Spleen (tissue), 11 donors: Measurements from ENCODE around the gene HOXA13. TPM values are rescaled to one million over a fixed set of nuclear protein-coding genes. Genes with fewer than 3 reads are reported as not detected.

ENCODE experiments used
- DNase-seq: peaks from one replicate; pipeline ENCODE4 v3.0.0-alpha.2; 2020
- H3K27ac ChIP-seq, 8 donors: fragments of 200-600 bp; sonication (generic) in 7 of 8; 1 replicate in 4 of 8; 2 replicates in 4 of 8; pipeline versions ENCODE4 v1.5.0 to v1.8.0; 2016 to 2021; ENCODE audit warnings: inconsistent platforms in 4 of 8, mild to moderate bottlenecking in 4 of 8, moderate library complexity in 1 of 8
- H3K27me3 ChIP-seq, 7 donors: fragments of 200-600 bp; sonication (generic) in 6 of 7; replicated peaks in 1 of 7; 1 replicate in 4 of 7; 2 replicates in 3 of 7; pipeline versions ENCODE4 v1.5.0 to v1.8.0; 2016 to 2021; ENCODE audit warnings: inconsistent platforms in 3 of 7, mild to moderate bottlenecking in 1 of 7
- H3K36me3 ChIP-seq, 6 donors: fragments of 200-600 bp; sonication (generic) in 5 of 6; 1 replicate in 4 of 6; 2 replicates in 2 of 6; pipeline versions ENCODE4 v1.5.0 to v1.8.0; 2016 to 2021; ENCODE audit warnings: inconsistent platforms in 2 of 6
- H3K4me1 ChIP-seq, 6 donors: fragments of 200-600 bp; sonication (generic) in 5 of 6; 1 replicate in 3 of 6; 2 replicates in 3 of 6; pipeline versions ENCODE4 v1.5.0 to v1.8.0; 2016 to 2021; ENCODE audit warnings: inconsistent platforms in 3 of 6
- H3K4me3 ChIP-seq, 8 donors: fragments of 200-600 bp; sonication (generic) in 7 of 8; 1 replicate in 4 of 8; 2 replicates in 4 of 8; pipeline versions ENCODE4 v1.5.0 to v1.8.0; 2016 to 2021; ENCODE audit warnings: inconsistent platforms in 4 of 8, mild to moderate bottlenecking in 4 of 8, moderate library complexity in 2 of 8
- H3K9me3 ChIP-seq, 8 donors: fragments of 200-600 bp; sonication (generic) in 7 of 8; 1 replicate in 4 of 8; 2 replicates in 4 of 8; pipeline versions ENCODE4 v1.5.0 to v1.8.0; 2016 to 2021; ENCODE audit warnings: inconsistent platforms in 4 of 8
- POLR2A ChIP-seq, 3 donors: fragments of 450-650 bp; IDR thresholded peaks; one replicate each; pipeline ENCODE4 v1.5.1; 2017; ENCODE audit warnings: antibody characterized with exemption in 3 of 3, mild to moderate bottlenecking in 1 of 3
- POLR2AphosphoS5 ChIP-seq, 3 donors: sonication (generic); formaldehyde crosslinking; IDR thresholded peaks; one replicate each; pipeline ENCODE4 v1.5.1; 2017; ENCODE audit warnings: antibody characterized with exemption in 3 of 3
- WGBS, 5 donors: extraction: QIAGEN DNeasy Blood & Tissue Kit in 3 of 5; methylation state at CpG; one replicate each; pipeline versions ENCODE4 v1.1.5 to v1.1.7; 2013 to 2018; 5-methylcytosine and 5-hydroxymethylcytosine counted together
- intact Hi-C: fragments of 100-400 bp; cut with DNase I; formaldehyde crosslinking; loops from one replicate; pipeline ENCODE4 v1.15.0; 2023; ENCODE audit warnings: low total_unique reads
- polyA plus RNA-seq, 3 donors: library from polyadenylated mRNA; stranded (reverse); fragments of 200-250 nt; gene quantifications; one replicate each; pipeline ENCODE4 v1.2.1, GENCODE V29; 2013
- total RNA-seq, 7 donors: library from RNA; depleted of rRNA in 3 of 7; stranded (reverse); fragments of >200 nt in 3 of 7; fragmentation: NEBNext Ultra II Directional in 4 of 7; extraction: Animal tissue kit (Norgen Biotek cat#: 25700) in 4 of 7; gene quantifications; one replicate each; pipeline versions ENCODE4 v1.1.0 to v1.2.1, GENCODE V29; 2016 to 2021
- TF ChIP-seq, protein P1 (sequence below), 11 experiments: fragments of 200-600 bp in 7 of 11; fragments of 450-650 bp in 4 of 11; sonication (generic) in 4 of 11; IDR thresholded peaks in 8 of 11; conservative IDR thresholded peaks in 3 of 11; 1 replicate in 7 of 11; 2 replicates in 4 of 11; pipeline versions ENCODE4 v1.4.0 to v1.8.0; 2016 to 2021; ENCODE audit warnings: antibody characterized with exemption in 11 of 11, inconsistent platforms in 4 of 11, mild to moderate bottlenecking in 1 of 11
- donor health status: healthy with polysubstance abuse.
- donor health status: DM: no; HTN: no; CAD: no; lungs with moderate emphysema.
- donor health status: DM: no; HTN: no; CAD: no.
- donor health status: Bipolar disorder and iron deficiency.
- donor health status: healthy.
- donor health status: DM: no; HTN: no; CAD: no.
- donor health status: DM: yes; HTN: yes; CAD: no.

The HOXA13 gene
- total and polyA plus RNA-seq, 10 donors: not detected

GRCh38 chr7:27247452-27248426 lies 47.8 kb upstream of the HOXA13 start:
- Histone ChIP-seq H3K9me3 (no peaks in the 10 kb centered on the region), H3K36me3 (no peaks in the 10 kb centered on the region), H3K4me3 (no peak overlapping the region), H3K4me1 (peaks cover 19 to 70% (median 51%) of the 10 kb centered on the region in 6 donors), H3K27me3 (peaks cover 13 to 100% (median 100%) of the 10 kb centered on the region in 7 donors), H3K27ac (no peak overlapping the region)
- 35 to 50% (median 41%) methylated on average over 4 of the region's 4 CpGs for WGBS, 5 donors
- intact Hi-C loops: no loop called here
- DNase-seq: no peak
- TF ChIP-seq POLR2AphosphoS5 (IDR thresholded peaks at IDR 0.05) (no peak), POLR2A (IDR thresholded peaks at IDR 0.05) (no peak)
- TF ChIP-seq, protein P1, sequence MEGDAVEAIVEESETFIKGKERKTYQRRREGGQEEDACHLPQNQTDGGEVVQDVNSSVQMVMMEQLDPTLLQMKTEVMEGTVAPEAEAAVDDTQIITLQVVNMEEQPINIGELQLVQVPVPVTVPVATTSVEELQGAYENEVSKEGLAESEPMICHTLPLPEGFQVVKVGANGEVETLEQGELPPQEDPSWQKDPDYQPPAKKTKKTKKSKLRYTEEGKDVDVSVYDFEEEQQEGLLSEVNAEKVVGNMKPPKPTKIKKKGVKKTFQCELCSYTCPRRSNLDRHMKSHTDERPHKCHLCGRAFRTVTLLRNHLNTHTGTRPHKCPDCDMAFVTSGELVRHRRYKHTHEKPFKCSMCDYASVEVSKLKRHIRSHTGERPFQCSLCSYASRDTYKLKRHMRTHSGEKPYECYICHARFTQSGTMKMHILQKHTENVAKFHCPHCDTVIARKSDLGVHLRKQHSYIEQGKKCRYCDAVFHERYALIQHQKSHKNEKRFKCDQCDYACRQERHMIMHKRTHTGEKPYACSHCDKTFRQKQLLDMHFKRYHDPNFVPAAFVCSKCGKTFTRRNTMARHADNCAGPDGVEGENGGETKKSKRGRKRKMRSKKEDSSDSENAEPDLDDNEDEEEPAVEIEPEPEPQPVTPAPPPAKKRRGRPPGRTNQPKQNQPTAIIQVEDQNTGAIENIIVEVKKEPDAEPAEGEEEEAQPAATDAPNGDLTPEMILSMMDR (IDR thresholded peaks at IDR 0.05 in 8 of 11, conservative IDR thresholded peaks at IDR 0.05 in 3 of 11): no peak

DNA sequence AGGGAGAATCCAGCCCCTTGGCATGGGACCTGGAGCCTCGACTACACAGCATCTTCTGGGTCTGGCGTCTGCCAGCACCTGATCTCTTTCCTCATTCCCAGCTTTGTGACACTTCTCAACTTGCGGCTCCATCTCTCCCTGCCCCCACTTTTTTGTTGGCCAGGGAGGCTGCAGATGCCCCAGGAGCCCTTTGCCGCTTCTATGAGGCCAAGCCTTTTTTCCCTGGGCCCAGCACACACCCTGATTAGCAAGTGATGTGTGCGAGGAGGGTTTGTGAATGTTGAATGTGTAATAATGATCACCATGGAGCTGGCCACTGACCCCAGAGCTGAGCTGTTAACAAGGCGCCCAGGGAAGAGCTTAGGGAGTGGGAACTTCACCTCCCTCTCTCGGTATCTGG lies 47.1 kb upstream of the HOXA13 start:
- no peak for TF ChIP-seq POLR2AphosphoS5 (IDR thresholded peaks at IDR 0.05)
- TF ChIP-seq POLR2A (IDR thresholded peaks at IDR 0.05): no peak
- TF ChIP-seq, protein P1 (IDR thresholded peaks at IDR 0.05 in 8 of 11, conservative IDR thresholded peaks at IDR 0.05 in 3 of 11): no peak
- peaks cover 14 to 100% (median 100%) of the 10 kb centered on the region in 7 donors for H3K27me3 ChIP-seq
- WGBS, 5 donors: 42 to 63% (median 49%) methylated on average over 7 of the region's 7 CpGs

GRCh38 chr7:27245798-27246691 lies 46.2 kb upstream of the HOXA13 start:
- WGBS, 5 donors: 3 to 6% (median 5%) methylated on average over 69 to 90 of the region's 90 CpGs
- TF ChIP-seq, protein P1 (IDR thresholded peaks at IDR 0.05 in 8 of 11, conservative IDR thresholded peaks at IDR 0.05 in 3 of 11): no peak
- TF ChIP-seq POLR2AphosphoS5 (IDR thresholded peaks at IDR 0.05) (no peak), POLR2A (IDR thresholded peaks at IDR 0.05) (no peak)
- H3K27ac ChIP-seq: no peak overlapping the region
- no peaks in the 10 kb centered on the region for H3K9me3 ChIP-seq
- peaks cover 9 to 67% (median 45%) of the 10 kb centered on the region in 6 donors for H3K4me1 ChIP-seq
- peak overlapping the region in 7 of 8 donors; percentile 4 to 56 (median 13) for H3K4me3 ChIP-seq
- no peak for DNase-seq
- intact Hi-C loops: no loop called here
- H3K27me3 ChIP-seq: peaks cover 14 to 100% (median 100%) of the 10 kb centered on the region in 7 donors
- no peaks in the 10 kb centered on the region for H3K36me3 ChIP-seq

More for the DNA sequence above, 47.1 kb upstream of the HOXA13 start:
- Histone ChIP-seq H3K4me3 (no peak overlapping the region), H3K36me3 (no peaks in the 10 kb centered on the region), H3K4me1 (peaks cover 16 to 74% (median 54%) of the 10 kb centered on the region in 6 donors), H3K9me3 (no peaks in the 10 kb centered on the region), H3K27ac (no peak overlapping the region)
- no peak for DNase-seq
- intact Hi-C loops: no loop called here
